Left renal pelvis (tissue), 4 donors: ENCODE measurements around the gene PGBD5. TPM values are rescaled to one million over a fixed set of nuclear protein-coding genes. Genes with fewer than 3 reads are reported as not detected.

Experiments used
- DNase-seq, 4 donors: peaks; one replicate each; pipeline ENCODE4 v3.0.0-alpha.2; 2013; ENCODE audit warnings: low read depth in 4 of 4, low spot score in 3 of 4
- polyA plus RNA-seq, 4 donors: library from polyadenylated mRNA; unstranded; fragments of 120-200 nt; gene quantifications; one replicate each; pipeline ENCODE4 v1.2.1, GENCODE V29; 2013; ENCODE audit not compliant: insufficient read length in 4 of 4

Gene PGBD5
- polyA plus RNA-seq, 4 donors = 0.68 to 6.1 (median 5.6) TPM

DNA sequence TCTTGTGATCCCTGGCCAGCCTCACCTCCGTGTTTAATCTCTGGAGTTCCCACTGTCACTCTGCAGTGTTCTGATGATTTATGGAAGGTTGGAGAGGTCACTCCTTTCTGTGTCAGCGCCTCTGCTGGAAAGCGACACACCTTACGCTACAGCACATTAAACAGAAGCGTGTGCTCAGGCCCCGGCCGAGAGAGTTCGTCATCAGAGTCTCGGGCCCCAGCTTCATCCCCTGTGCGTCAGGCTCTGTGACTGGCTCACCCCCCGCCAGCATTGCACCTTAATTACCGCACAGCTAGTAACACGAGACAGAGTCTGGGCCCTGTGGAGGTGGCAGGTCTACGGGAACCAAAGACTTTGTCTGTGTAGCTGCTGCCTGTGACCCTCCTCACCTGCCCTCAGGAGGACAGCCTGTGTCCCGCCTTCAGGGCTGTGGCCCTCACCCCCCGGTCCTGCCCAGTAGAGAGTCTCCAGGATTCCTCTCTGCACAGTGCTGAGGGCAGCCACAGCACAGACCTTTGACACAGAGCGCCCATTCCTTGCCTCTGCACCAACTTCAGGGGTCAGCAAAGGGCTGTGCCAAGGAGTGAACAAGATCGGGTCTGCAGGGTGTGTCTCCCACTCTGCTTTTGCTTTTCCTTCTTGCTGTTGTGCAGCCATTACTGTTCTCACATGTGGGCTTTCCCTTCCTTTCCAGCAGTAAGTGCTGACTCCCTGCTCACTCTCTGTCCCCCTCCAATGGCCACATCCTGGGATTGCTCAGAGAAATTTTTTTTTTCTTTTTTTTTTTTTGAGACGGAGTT is 157.6 kb downstream of the PGBD5 start:
- DNase-seq = peak in 3 of 4 donors; percentile 29 to 49 (median 43)

GRCh38 chr1:230267338-230268065 is 158.6 kb downstream of the PGBD5 start:
- DNase-seq = no peak

DNA sequence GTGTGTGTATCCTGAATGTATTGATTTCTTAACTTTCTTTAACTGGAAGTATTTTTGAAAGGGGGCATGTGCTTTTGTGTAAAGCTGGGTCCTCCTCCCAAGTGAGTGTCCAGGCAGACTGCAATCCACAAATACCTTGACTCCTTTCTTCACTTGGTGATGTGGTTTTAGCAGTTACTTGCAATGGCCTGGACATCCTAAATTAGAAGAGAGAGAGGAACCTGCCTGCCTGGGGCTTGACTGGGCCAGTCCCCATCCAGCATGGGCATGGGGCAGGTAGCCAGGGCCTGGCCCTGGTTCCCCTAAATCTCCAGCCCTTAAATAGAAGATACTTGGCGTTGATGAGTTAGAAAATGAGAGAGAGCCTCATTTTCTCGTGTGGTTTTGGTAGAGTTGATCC is 159.7 kb downstream of the PGBD5 start:
- no peak for DNase-seq

GRCh38 chr1:230265200-230266115 is 160.7 kb downstream of the PGBD5 start:
- DNase-seq = no peak

Other genes starting within 250 kb of the PGBD5 start
- gene COG2, start 216.1 kb upstream of the PGBD5 start, polyA plus RNA-seq = 10 to 100 TPM; 21.3 to 40.1 (median 33.4) TPM